Stimulated activated CD8-positive, alpha-beta memory T cell treated with anti-CD3 and anti-CD28 coated beads, Interleukin-15, amount 100 ng/mL, for 48 hours (primary cell): ENCODE measurements around the gene NUBPL.
"Not testable (repeated sequence)": the region's sequence is repeated elsewhere in the genome, so short reads cannot be mapped to it uniquely, and the experiment has no call there.

Experiments used
- DNase-seq, 2 donors: peaks; one replicate each; pipeline ENCODE4 v3.0.0-alpha.2; 2020; ENCODE audit warnings: low read depth in 2 of 2

NUBPL gene

GRCh38 chr14:31877255-31877798 is 316.1 kb downstream of the NUBPL start:
- DNase-seq = no peak

- no peak for DNase-seq
Observed at GRCh38 chr14:31879661-31880348, 318.6 kb downstream of the NUBPL start.

- DNase-seq = no peak
Observed at GRCh38 chr14:31880935-31881334, 319.7 kb downstream of the NUBPL start.

GRCh38 chr14:31881531-31882310 is 320.5 kb downstream of the NUBPL start:
- DNase-seq = no peak

GRCh38 chr14:31884238-31884637 is 323.0 kb downstream of the NUBPL start:
- no peak for DNase-seq

- DNase-seq = no peak
Observed at GRCh38 chr14:31884776-31885379, 323.7 kb downstream of the NUBPL start.

- no peak for DNase-seq
Observed at GRCh38 chr14:31886156-31886835, 325.1 kb downstream of the NUBPL start.

- DNase-seq = no peak
Observed at GRCh38 chr14:31887929-31888580, 326.9 kb downstream of the NUBPL start.

GRCh38 chr14:31889297-31889696 is 328.1 kb downstream of the NUBPL start:
- no peak for DNase-seq

- not testable (repeated sequence) for DNase-seq
Observed at GRCh38 chr14:31890202-31890601, 329.0 kb downstream of the NUBPL start.

- no peak for DNase-seq
Observed at GRCh38 chr14:31893221-31893757, 332.1 kb downstream of the NUBPL start.

GRCh38 chr14:31894351-31894750 is 333.1 kb downstream of the NUBPL start:
- no peak for DNase-seq

GRCh38 chr14:31895206-31895605 is 334.0 kb downstream of the NUBPL start:
- no peak for DNase-seq

GRCh38 chr14:31895646-31896045 is 334.4 kb downstream of the NUBPL start:
- no peak for DNase-seq

GRCh38 chr14:31897581-31898186 is 336.5 kb downstream of the NUBPL start:
- DNase-seq = no peak

GRCh38 chr14:31898838-31899528 is 337.8 kb downstream of the NUBPL start:
- no peak for DNase-seq

- no peak for DNase-seq
Observed at GRCh38 chr14:31902002-31902401, 340.8 kb downstream of the NUBPL start.

- no peak for DNase-seq
Observed at GRCh38 chr14:31902945-31903646, 341.9 kb downstream of the NUBPL start.

- DNase-seq = no peak
Observed at GRCh38 chr14:31909977-31910376, 348.8 kb downstream of the NUBPL start.
